ENCODE data around the gene ACTN4. TPM values are rescaled to one million over a fixed set of nuclear protein-coding genes. Genes with fewer than 3 reads are reported as not detected.

Gene ACTN4
- total and polyA plus RNA-seq, 2 donors (not counting 1 experiment from before 2014, with no cell fraction given) = 127 to 683 TPM

DNA sequence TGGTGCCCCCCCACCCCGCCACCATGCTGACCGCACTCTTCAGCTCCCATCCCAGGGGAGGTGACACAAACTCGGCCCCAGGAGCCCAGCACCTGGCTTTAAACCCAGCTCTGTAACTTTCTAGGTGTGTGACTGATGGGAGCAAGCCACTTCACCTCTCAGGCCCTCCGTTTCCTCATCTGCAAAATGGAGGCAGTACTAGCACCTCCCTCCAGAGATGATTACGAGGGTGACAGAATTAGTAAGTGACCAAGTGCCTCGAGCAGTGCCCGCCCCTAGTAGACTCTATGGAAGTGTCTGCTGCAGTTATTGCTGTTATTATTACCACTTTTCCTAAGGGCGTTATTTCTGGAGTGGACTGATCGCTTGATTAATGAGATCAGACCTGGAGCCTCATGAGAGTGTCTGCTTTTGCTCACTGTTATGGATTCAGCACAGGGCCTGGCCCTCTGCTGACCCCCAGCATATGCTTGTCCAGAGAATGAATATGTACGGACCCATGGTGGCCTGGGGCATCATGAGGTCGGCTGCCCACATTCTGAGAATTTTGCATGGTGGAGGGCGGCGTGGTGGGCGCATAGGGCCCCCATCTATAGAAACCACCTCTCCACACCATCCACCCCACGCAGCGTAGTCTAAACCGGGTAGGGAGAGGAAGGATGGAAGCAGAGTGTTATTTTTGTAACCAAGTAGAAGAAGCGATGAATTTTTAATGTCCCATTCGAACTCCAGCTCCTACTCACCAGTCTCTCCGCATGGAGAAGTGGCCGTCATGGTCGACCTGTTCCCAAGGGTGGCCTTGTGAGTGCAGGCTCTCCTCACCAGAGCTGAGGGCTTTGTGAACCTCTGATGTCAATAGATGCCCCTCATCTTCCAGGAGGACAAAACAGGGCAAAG is 48.6 kb downstream of the ACTN4 start:
- Histone ChIP-seq H3K4me3 (replicated peaks in 1 of 4; ENCODE audit: control extremely low read depth in 1 of 4, insufficient read depth in 1 of 4, low read depth in 3 of 4, low read length in 4 of 4) (no peak overlapping the region), H3K79me2 (ENCODE audit: control insufficient read depth, insufficient read depth, low read length) (peaks cover 91% of the 10 kb centered on the region), H3K27ac (ENCODE audit: insufficient read depth, low read length) (no peak overlapping the region), H3K27me3 (ENCODE audit: control insufficient read depth, insufficient read depth, low read length) (no peaks in the 10 kb centered on the region), H2AFZ (ENCODE audit: low read length) (no peak overlapping the region), H3K9ac (ENCODE audit: insufficient read depth, low read length) (no peak overlapping the region), H3K36me3 (ENCODE audit: control insufficient read depth, insufficient read depth, low read length) (peaks cover 36% of the 10 kb centered on the region), H4K20me1 (ENCODE audit: control insufficient read depth, extremely low read depth, insufficient read depth, low read length) (no peaks in the 10 kb centered on the region), H3K4me1 (ENCODE audit: control insufficient read depth, extremely low read depth, insufficient read depth, low read length) (peaks cover 28% of the 10 kb centered on the region), H3K9me3 (ENCODE audit: control insufficient read depth, insufficient read depth, low read depth, low read length) (no peaks in the 10 kb centered on the region), H3K4me2 (ENCODE audit: extremely low read depth, insufficient read depth, low read length) (no peak overlapping the region)
- TF ChIP-seq EZH2 (IDR thresholded peaks at IDR 0.05; ENCODE audit: low read length, missing control alignments) = no peak
- TF ChIP-seq, protein P1, sequence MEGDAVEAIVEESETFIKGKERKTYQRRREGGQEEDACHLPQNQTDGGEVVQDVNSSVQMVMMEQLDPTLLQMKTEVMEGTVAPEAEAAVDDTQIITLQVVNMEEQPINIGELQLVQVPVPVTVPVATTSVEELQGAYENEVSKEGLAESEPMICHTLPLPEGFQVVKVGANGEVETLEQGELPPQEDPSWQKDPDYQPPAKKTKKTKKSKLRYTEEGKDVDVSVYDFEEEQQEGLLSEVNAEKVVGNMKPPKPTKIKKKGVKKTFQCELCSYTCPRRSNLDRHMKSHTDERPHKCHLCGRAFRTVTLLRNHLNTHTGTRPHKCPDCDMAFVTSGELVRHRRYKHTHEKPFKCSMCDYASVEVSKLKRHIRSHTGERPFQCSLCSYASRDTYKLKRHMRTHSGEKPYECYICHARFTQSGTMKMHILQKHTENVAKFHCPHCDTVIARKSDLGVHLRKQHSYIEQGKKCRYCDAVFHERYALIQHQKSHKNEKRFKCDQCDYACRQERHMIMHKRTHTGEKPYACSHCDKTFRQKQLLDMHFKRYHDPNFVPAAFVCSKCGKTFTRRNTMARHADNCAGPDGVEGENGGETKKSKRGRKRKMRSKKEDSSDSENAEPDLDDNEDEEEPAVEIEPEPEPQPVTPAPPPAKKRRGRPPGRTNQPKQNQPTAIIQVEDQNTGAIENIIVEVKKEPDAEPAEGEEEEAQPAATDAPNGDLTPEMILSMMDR (conservative IDR thresholded peaks at IDR 0.05 in 1 of 2, IDR thresholded peaks at IDR 0.05 in 1 of 2; ENCODE audit: low read depth in 1 of 2, low read length in 2 of 2) = no peak
- no peak for DNase-seq (ENCODE audit: low read depth in 2 of 2)

DNA sequence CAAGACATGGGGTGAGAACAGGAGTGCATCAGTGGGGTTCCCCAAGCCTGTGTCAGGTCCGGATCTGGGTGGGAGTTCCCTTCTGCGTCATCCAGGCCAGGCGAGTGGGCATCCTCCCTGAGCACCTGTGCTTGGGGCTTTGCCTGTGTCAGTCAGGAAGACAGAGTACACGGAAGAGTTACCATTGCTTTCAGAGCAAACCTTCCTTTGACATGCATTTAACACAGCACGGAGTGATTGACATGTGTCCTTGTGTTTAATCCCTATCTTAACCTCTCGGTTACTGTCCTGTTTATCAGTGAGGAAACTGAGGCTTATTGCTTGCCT is 49.2 kb downstream of the ACTN4 start:
- Histone ChIP-seq H3K27me3 (ENCODE audit: control insufficient read depth, insufficient read depth, low read length) (no peaks in the 10 kb centered on the region), H3K36me3 (ENCODE audit: control insufficient read depth, insufficient read depth, low read length) (peaks cover 39% of the 10 kb centered on the region), H3K4me2 (ENCODE audit: extremely low read depth, insufficient read depth, low read length) (no peak overlapping the region), H3K4me3 (replicated peaks in 1 of 4; ENCODE audit: control extremely low read depth in 1 of 4, insufficient read depth in 1 of 4, low read depth in 3 of 4, low read length in 4 of 4) (no peak overlapping the region), H4K20me1 (ENCODE audit: control insufficient read depth, extremely low read depth, insufficient read depth, low read length) (no peaks in the 10 kb centered on the region), H3K79me2 (ENCODE audit: control insufficient read depth, insufficient read depth, low read length) (peaks cover 95% of the 10 kb centered on the region), H2AFZ (ENCODE audit: low read length) (no peak overlapping the region), H3K9me3 (ENCODE audit: control insufficient read depth, insufficient read depth, low read depth, low read length) (no peaks in the 10 kb centered on the region), H3K27ac (ENCODE audit: insufficient read depth, low read length) (no peak overlapping the region), H3K9ac (ENCODE audit: insufficient read depth, low read length) (no peak overlapping the region), H3K4me1 (ENCODE audit: control insufficient read depth, extremely low read depth, insufficient read depth, low read length) (peaks cover 33% of the 10 kb centered on the region)
- DNase-seq (ENCODE audit: low read depth in 2 of 2) = no peak
- TF ChIP-seq, protein P1 (conservative IDR thresholded peaks at IDR 0.05 in 1 of 2, IDR thresholded peaks at IDR 0.05 in 1 of 2; ENCODE audit: low read depth in 1 of 2, low read length in 2 of 2) = no peak
- TF ChIP-seq EZH2 (IDR thresholded peaks at IDR 0.05; ENCODE audit: low read length, missing control alignments) = no peak

DNA sequence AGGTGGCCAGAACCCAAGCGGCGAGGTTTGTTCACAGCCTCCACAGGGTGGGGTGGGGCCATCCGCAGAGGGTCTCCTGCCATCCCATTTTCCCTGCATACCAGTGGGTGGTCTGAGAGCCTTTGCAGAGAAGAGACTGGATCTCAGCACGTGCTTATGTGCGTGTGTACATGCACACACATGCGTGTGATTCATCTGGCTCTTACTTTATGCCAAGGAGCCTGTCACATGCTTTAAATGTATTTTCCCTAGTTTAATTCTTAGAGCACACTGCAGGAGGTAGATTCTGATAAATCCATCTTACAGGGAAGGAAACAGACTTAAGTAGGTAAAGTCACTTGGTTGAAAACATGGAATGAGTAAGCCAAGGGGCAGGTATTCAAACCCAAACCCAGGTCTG is 49.7 kb downstream of the ACTN4 start:
- Histone ChIP-seq H3K79me2 (ENCODE audit: control insufficient read depth, insufficient read depth, low read length) (peaks cover 92% of the 10 kb centered on the region), H3K27ac (ENCODE audit: insufficient read depth, low read length) (no peak overlapping the region), H3K4me2 (ENCODE audit: extremely low read depth, insufficient read depth, low read length) (no peak overlapping the region), H3K4me3 (replicated peaks in 1 of 4; ENCODE audit: control extremely low read depth in 1 of 4, insufficient read depth in 1 of 4, low read depth in 3 of 4, low read length in 4 of 4) (no peak overlapping the region), H2AFZ (ENCODE audit: low read length) (no peak overlapping the region), H3K4me1 (ENCODE audit: control insufficient read depth, extremely low read depth, insufficient read depth, low read length) (peaks cover 34% of the 10 kb centered on the region), H3K27me3 (ENCODE audit: control insufficient read depth, insufficient read depth, low read length) (no peaks in the 10 kb centered on the region), H4K20me1 (ENCODE audit: control insufficient read depth, extremely low read depth, insufficient read depth, low read length) (no peaks in the 10 kb centered on the region), H3K9ac (ENCODE audit: insufficient read depth, low read length) (no peak overlapping the region), H3K9me3 (ENCODE audit: control insufficient read depth, insufficient read depth, low read depth, low read length) (no peaks in the 10 kb centered on the region), H3K36me3 (ENCODE audit: control insufficient read depth, insufficient read depth, low read length) (peaks cover 39% of the 10 kb centered on the region)
- no peak for TF ChIP-seq EZH2 (IDR thresholded peaks at IDR 0.05; ENCODE audit: low read length, missing control alignments)
- TF ChIP-seq, protein P1 (conservative IDR thresholded peaks at IDR 0.05 in 1 of 2, IDR thresholded peaks at IDR 0.05 in 1 of 2; ENCODE audit: low read depth in 1 of 2, low read length in 2 of 2) = no peak
- DNase-seq (ENCODE audit: low read depth in 2 of 2) = no peak

Measured in fibroblast of lung (primary cell).